Fibroblast of villous mesenchyme (primary cell): ENCODE data around the gene LIF. TPM values are rescaled to one million over a fixed set of nuclear protein-coding genes. Genes with fewer than 3 reads are reported as not detected.

Experiments
- DNase-seq: peaks from one replicate; pipeline ENCODE4 v3.0.0-alpha.2; 2010; ENCODE audit warnings: low read depth
- H3K4me3 ChIP-seq: 2 replicates; pipeline ENCODE4 v1.5.1; 2011; ENCODE audit warnings: low read depth, mild to moderate bottlenecking, low read length
- total RNA-seq: library from RNA; depleted of rRNA; stranded (reverse); fragments of >200 nt; gene quantifications from 2 replicates; pipeline ENCODE4 v1.2.3, GENCODE V29; 2012
- TF ChIP-seq, protein P1 (sequence below): IDR thresholded peaks from 2 replicates; pipeline ENCODE4 v1.5.1; 2012; ENCODE audit warnings: low read depth, mild to moderate bottlenecking, low read length; ENCODE audit not compliant: insufficient read depth

The LIF gene
- total RNA-seq, 1 donor = 7.8 TPM

DNA sequence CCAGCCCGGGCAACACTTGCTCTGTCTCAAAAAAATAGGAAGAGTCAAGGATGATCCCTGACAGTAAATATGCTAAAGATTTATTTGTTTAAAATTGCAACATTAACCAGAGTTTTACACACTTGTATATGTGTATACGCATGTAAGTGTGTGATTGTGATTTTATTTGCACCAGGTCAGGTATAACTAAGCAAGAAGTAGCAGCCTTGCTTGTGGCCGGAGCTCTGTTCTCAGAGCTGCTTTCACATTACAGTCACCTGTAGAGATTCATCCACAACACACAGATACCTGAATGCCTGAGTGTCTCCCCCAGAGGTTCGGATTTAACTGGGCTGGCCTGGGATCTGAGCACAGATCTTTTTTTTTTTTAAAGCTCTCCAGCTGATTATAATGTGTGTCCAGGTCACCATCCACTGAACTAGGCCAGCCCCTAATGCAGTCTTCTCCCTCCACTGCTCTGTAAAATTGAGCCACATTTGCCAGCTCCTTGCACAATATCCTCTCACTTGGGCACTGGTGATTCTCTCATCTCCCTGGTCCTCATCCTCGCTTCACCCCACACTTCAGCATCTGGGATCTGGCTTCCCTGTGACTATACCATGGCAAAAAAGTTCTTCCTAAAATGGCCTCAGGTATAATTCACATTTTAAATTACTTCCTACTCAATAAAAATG lies 48.3 kb downstream of the LIF start:
- TF ChIP-seq, protein P1, sequence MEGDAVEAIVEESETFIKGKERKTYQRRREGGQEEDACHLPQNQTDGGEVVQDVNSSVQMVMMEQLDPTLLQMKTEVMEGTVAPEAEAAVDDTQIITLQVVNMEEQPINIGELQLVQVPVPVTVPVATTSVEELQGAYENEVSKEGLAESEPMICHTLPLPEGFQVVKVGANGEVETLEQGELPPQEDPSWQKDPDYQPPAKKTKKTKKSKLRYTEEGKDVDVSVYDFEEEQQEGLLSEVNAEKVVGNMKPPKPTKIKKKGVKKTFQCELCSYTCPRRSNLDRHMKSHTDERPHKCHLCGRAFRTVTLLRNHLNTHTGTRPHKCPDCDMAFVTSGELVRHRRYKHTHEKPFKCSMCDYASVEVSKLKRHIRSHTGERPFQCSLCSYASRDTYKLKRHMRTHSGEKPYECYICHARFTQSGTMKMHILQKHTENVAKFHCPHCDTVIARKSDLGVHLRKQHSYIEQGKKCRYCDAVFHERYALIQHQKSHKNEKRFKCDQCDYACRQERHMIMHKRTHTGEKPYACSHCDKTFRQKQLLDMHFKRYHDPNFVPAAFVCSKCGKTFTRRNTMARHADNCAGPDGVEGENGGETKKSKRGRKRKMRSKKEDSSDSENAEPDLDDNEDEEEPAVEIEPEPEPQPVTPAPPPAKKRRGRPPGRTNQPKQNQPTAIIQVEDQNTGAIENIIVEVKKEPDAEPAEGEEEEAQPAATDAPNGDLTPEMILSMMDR = no peak
- H3K4me3 ChIP-seq = no peak overlapping the region
- no peak for DNase-seq

DNA sequence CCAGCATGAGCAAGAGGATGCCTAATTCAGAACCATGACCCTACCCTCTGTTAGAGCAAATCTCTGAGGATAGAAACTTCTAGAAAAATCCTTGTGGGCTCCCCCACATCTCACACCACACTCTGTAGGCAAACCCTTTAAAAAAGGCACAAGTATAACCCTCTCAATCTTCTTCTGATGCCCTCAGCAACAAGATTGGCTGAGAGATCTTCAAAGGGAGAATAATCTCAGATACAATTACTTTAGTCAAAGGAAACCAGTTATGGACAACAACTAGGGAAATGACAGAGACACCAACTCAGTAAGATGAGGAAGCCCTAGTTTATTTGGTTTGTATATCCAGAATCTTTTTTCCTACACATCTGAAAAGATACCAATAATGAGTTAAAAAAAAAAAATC lies 49.2 kb downstream of the LIF start:
- no peak overlapping the region for H3K4me3 ChIP-seq
- TF ChIP-seq, protein P1 = no peak
- DNase-seq = no peak

DNA sequence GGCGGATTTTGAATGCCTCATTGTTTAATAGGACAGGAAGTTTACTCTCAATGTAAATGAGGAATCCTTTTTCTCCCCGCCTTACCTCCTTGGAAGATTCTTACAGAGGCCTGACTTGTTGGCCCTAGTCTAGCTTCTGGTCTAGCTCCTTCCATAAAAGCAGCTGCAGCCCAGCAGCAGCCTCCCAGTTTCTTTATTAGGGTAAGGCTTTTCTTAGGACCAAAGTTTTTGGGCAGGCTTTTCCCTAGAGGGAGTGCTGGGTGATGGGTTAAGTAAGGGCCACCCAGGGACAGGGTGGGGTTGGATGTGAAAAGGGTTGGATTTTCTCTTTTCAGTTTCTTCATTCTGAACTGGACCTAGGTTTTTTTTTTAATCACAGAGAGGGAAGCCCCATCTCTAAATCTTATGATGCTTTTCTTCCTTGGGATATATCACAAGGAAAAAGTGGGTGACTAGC lies 49.7 kb downstream of the LIF start:
- peak overlapping the region; percentile 2 for H3K4me3 ChIP-seq
- TF ChIP-seq, protein P1 = no peak
- no peak for DNase-seq

- peak overlapping the region; percentile 2 for H3K4me3 ChIP-seq
- TF ChIP-seq, protein P1 = no peak
- peak; percentile 100 for DNase-seq
These were observed 50.2 kb downstream of the LIF start for GRCh38 chr22:30196141-30196879.

GRCh38 chr22:30195245-30196140 lies 51.1 kb downstream of the LIF start:
- DNase-seq = no peak
- TF ChIP-seq, protein P1 = no peak
- peak overlapping the region; percentile 32 for H3K4me3 ChIP-seq

DNA sequence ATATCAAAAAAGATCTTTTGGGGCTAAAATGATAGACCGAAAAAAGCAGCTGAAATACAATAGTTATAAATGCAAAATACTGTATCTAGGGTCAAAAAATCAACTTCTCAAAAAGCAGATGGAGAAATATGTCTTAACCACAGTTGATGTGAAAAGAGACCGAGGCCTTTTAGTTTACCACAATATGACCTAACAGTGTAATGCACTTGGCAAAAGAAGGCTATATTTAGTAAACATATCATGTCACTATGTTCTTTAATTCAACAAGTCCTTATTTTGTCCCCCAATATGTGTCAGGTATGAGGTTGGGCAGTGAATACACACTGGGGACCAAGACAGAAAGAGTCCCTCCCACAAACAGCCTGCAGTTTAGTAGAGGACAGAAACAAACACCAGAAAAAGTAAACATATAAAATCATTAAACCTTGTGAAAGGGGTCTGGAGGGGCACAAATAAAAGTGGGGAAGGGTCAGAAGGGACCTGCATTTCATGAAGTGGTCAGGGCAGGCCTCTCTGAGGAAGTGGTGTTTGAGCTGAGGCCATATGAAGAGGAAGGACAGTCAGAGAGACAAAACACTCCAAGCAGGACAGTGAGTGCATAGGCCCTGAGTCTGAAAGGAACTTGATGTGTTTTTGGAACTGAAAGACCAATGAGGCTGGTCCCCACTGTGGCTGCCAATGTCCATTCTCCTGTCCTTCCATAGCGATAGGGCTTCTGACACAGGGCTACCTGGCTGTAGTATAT lies 53.4 kb downstream of the LIF start:
- no peak for DNase-seq
- TF ChIP-seq, protein P1 = no peak
- H3K4me3 ChIP-seq = no peak overlapping the region
